ENCODE data around the gene ADIPOQ.
"Not testable (repeated sequence)": the region's sequence is repeated elsewhere in the genome, so short reads cannot be mapped to it uniquely, and the experiment has no call there.

The ADIPOQ gene

DNA sequence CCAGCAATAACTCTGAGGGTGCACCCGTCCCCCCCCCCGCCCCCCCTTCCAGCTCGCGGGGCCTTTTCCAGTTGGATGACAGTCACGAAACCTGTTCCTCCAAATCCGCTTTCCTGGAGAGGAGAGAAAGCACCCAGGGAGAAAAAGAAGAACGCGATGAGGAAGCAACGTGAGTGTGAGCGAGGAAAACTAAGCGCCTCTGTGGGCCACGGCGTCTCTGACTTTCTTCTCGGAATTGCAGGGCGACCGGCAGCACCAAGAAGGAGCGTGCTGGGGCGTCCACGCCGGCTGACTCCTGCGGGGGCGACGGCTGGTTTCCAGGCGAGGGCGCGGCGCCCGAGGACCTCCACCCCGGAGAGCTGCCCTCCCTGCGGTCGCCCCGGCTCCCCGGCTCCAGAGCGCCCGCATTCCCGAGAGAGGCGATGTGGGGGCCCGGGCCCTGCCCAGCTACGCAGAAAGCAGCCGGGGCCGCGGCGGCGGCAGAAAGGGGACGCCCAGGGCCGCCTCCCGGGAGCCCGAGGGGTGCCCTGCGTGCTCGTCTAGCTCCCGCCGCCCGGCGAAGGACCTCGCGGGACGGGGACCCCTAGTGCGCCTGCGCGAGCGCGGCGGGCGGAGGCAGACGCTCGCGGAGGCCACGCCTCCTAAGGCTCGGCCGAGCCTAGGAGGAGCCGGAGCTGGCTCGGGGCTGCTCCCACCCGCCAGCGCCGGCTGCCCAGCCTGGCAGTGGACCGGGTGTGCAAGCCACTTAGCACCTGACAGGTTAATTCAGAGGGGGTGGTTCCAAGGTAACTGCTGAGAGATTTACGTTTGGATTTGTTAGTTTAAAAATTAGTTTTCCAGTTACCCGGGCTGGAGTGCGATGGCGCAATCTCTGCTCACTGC lies 15.3 kb upstream of the ADIPOQ start:
- peak; percentile 39 for DNase-seq

DNA sequence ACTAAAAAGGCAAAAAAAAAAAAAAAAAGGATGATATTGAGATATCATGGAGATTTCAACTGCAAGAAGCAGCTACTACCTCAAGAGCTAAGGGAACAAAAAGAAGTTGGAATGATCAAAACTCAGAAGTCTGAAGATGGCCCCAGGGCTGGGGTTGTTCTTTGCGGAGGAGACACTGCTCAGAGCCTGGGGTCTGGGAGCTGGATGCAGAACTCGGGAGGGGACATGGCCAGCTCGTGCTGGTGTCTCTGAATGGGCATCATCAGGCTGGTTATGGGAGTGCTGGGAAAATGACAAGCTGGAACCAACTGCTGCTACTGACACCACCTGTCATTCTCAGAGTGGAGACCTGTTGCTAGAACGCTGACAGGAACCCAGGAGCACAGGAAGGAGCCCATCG lies 14.2 kb upstream of the ADIPOQ start:
- no peak for DNase-seq

DNA sequence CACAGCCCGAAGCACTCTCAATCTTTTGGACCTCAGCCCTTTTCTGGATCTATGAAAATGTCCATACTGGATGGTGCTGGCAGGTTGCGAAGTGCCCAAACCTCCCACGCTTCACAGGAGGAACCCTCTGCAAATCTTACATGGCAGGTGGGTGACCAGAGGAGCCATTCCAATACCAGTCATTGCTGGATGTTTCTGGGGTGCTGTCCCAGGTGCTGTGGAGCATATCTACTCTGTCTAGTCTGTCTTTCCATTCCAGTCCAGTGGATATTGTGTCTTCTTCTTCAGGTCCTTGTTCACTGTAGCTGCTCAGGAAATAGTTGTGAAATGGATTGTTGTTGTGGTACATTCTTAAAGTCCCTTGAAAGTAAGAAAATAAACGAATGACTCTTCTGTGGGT lies 10.7 kb upstream of the ADIPOQ start:
- no peak for DNase-seq

DNA sequence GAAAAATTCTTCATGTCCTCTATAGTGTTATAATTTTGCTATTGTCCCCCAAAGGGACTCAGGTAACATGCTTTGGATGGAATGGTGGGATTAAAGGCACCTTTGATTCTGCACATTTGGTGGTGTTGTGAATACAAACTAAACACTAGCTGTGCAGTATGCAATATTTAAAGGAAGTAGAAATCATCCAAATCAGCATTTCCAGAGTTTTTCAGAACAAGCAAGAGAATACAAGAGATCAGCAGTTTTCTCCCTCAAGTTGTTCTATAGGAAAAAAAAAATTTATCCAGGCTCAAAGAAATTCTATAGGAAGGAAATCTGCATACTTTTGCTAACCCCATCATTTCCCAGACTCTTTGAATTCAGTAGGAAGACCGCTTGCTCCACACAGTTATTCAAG lies 10.2 kb upstream of the ADIPOQ start:
- no peak for DNase-seq

DNA sequence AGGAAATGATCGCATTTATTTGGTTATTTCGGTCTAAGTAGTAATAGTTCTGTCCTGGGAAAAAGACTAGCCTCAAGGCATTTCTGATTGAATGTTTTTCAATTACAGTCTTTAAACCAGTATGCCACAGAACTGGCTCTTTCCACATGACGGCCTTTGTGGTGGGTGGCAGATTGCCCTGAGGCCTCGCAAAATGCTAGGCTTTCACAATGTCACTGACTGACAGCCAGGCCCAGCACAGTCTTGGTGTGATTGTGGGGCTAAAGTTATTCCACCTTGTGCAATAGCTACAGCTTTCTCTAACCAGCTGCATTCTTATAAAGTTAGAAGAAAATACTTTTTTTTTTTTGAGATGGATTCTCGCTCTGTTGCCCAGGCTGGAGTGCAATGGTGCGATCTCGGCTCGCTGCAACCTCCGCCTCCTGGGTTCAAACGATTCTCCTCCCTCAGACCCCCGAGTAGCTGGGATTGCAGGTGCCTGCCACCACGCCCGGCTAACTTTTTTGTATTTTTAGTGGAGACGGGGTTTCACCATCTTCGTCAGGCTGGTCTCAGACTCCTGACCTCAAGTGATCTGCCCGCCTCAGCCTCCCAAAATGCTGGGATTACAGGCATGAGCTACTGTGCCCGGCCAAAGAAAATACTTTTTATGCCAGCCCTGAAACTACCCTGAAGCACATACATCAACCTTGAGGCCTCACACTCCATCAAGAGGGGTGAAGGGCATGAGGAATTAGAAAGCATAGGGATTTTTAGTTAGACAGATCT lies 2.5 kb upstream of the ADIPOQ start:
- DNase-seq, result no peak

DNA sequence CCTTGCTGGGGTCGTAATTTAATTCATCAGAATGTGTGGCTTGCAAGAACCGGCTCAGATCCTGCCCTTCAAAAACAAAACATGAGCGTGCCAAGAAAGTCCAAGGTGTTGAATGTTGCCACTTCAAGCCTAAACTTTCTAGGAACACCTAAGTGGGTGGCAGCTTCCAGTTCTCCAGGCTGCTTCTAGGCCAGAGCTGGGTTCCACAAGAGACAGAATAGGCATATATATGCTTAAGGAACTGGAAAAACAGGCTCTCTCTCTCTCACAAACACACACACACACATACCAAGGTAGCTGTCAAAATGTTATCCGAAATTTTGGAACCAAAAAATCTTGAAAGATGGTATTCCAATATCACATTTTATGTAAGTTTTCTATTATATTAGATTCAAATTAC lies 890 bp upstream of the ADIPOQ start:
- DNase-seq, result no peak

DNA sequence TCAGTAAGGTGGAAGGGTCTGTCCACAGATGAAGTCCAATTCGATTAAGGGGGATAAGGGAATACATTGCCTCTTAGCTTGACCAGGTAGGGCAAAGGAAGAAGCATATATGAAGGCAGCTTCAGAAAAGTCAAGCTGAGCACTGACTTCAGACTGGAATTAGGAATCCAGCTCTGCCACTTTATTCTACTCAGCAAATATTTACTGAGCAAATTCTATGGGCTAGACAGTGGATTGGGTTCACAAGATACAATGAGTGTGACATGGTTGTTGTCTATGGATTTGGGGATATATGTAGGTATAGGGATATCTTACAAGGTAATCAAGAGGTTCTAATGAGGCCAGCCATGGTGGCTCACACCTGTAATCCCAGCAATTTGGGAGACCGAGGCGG lies 526 bp downstream of the ADIPOQ start:
- no peak for DNase-seq

DNA sequence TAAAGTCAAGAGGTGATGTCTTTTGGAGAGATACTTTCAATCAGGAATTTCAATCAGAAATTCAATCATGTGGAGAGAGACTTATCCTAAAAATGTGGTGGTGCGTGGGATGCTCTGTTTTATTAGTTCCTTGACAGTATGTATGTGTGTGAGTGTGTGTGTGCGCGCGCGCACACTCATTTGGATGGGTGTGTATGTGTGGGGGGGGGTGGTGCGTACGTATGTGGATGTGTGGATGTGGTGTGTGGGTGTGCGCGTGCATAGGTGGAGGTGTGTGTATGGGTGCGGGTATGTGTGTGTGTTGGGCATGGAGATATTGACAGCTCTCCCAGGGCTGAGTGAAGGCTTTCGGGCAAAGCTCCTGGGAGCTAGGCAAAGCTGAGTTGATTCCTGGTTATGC lies 2.4 kb downstream of the ADIPOQ start:
- DNase-seq, result no peak

DNA sequence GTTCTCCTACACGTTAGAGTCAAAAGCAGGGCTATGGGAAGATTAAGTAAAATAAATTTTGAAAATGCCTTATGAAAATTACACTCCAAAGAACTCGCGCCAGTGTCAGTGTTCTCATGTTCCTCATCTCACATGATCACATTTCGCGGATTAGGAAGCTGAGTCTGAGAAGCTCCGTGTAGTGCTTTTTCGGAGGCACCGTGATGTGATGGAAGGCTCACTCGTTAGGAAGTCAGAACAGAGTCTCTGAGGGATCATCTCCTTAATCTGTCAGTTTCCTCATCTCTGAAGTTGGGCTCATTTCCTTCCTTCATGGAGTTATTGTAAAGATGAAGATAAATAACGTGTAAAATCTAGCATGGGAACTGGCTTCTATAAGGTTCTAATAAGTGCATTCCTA lies 3.2 kb downstream of the ADIPOQ start:
- no peak for DNase-seq

DNA sequence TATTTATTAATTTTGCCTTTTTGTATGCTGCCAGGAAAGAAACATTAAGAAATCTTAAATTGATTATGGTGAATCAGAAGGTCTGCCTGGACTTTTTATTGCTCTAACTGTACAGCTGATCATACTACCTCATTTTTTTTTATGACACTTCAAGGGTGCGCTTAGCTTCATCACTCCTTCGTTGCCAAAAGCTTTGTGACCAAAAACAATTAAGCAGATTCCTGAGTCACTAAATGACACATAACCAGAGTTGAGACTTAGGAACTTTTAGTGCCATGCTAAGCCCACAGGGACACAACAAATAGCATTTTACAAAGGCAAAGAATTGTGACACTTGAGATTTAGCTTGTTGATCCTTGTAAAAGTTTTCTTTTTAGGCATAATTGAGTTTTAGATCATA lies 4.9 kb downstream of the ADIPOQ start:
- no peak for DNase-seq

DNA sequence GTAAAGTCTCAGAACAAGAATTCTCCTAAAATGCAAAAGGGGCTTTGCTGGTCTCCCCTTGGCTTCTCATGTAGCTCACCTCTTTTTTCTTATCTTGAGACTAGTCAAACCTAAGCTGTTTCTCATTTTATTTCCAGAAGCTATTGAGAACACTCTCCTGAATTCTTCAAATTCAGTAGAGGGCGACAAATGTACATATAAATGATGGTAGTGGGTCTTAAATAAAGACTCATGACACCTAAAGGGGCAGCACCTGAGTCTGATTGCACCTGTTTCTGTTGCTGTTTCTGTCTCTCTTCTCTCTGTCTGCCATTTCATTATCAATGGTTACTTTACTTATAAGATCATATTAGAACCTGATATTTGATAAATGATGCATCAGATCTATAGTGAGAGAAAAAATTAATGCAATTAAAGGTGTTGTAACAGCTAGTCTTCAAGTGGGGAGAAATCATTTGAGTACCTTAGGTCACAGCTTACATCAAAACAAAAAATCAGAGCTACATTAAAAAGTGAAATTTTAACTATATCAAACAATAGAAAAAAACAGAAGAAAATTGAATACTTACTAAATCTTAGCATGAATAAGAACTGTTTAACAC lies 7.0 kb downstream of the ADIPOQ start:
- peak; percentile 21 for DNase-seq

DNA sequence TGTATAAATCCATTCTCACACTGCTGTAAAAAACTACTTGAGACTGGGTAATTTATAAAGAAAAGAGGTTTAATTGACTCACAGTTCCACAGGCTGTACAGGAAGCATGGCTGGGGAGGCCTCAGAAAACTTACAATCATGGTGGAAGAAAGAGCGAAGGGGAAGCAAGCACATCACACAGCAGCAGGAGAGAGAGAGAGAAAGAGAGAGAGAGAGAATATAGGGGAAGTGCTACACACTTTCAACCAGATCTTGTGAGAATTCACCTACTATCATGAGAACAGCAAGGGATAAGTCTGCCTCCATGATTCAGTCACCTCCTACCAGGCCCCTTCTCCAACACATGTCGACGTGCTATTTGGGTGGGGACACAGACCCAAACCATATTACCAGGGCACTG lies 9.3 kb downstream of the ADIPOQ start:
- DNase-seq, result not testable (repeated sequence)

DNA sequence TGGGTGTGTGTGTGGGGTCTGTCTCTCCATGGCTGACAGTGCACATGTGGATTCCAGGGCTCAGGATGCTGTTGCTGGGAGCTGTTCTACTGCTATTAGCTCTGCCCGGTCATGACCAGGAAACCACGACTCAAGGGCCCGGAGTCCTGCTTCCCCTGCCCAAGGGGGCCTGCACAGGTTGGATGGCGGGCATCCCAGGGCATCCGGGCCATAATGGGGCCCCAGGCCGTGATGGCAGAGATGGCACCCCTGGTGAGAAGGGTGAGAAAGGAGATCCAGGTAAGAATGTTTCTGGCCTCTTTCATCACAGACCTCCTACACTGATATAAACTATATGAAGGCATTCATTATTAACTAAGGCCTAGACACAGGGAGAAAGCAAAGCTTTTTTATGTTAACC lies 10.5 kb downstream of the ADIPOQ start:
- no peak for DNase-seq

DNA sequence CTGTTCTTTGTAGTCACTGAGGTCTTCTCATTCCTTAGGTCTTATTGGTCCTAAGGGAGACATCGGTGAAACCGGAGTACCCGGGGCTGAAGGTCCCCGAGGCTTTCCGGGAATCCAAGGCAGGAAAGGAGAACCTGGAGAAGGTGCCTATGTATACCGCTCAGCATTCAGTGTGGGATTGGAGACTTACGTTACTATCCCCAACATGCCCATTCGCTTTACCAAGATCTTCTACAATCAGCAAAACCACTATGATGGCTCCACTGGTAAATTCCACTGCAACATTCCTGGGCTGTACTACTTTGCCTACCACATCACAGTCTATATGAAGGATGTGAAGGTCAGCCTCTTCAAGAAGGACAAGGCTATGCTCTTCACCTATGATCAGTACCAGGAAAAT lies 11.6 kb downstream of the ADIPOQ start:
- DNase-seq, result no peak

DNA sequence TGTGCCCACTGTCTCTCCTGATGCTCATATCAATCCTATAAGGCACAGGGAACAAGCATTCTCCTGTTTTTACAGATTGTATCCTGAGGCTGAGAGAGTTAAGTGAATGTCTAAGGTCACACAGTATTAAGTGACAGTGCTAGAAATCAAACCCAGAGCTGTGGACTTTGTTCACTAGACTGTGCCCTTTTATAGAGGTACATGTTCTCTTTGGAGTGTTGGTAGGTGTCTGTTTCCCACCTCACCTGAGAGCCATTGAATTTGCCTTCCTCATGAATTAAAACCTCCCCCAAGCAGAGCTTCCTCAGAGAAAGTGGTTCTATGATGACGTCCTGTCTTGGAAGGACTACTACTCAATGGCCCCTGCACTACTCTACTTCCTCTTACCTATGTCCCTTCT lies 12.4 kb downstream of the ADIPOQ start:
- DNase-seq, result no peak

DNA sequence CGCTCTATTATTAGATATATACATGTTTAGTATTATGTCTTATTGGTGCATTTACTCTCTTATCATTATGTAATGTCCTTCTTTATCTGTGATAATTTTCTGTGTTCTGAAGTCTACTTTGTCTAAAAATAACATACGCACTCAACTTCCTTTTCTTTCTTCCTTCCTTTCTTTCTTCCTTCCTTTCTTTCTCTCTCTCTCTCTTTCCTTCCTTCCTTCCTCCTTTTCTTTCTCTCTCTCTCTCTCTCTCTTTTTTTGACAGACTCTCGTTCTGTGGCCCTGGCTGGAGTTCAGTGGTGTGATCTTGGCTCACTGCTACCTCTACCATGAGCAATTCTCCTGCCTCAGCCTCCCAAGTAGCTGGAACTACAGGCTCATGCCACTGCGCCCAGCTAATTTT lies 15.2 kb downstream of the ADIPOQ start:
- no peak for DNase-seq

DNA sequence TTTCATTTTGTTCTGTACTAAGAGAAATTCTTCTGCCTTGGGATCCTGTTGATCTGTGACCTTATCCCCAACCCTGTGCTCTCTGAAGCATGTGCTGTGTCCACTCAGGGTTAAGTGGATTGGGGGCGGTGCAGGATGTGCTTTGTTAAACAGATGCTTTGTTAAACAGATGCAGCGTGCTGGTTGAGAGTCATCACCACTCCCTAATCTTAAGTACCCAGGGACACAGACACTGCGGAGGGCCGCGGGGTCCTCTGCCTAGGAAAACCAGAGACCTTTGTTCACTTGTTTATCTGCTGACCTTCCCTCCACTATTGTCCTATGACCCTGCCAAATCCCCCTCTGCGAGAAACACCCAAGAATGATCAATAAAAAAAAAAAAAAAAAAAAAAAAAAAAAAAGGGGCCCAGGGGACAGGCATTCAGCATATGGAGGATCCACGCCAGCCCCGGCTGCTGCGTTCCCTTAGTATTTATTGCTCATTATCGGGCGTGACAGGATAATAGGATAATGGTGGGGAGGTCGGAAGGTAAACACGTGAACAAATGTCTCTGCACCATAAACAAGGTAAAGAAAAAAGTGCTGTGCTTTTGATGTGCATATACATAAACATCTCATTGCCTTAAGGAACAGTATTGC lies 22.8 kb downstream of the ADIPOQ start:
- not testable (repeated sequence) for DNase-seq

DNA sequence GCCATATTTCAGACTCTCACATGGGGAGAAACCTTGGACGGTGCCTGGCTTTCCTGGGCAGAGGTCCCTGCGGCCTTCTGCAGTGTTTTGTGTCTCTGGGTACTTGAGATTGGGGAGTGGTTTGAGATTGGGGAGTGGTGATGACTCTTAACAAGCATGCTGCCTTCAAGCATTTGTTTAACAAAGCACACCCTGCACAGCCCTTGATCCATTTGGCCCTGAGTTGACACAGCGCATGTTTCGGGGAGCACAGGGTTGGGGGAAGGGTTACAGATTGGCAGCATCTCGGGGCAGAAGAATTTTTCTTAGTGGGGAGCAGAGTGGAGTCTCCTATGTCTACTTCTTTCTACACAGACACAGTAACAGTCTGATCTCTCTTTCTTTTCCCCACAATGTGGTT lies 23.6 kb downstream of the ADIPOQ start:
- DNase-seq, result not testable (repeated sequence)

DNA sequence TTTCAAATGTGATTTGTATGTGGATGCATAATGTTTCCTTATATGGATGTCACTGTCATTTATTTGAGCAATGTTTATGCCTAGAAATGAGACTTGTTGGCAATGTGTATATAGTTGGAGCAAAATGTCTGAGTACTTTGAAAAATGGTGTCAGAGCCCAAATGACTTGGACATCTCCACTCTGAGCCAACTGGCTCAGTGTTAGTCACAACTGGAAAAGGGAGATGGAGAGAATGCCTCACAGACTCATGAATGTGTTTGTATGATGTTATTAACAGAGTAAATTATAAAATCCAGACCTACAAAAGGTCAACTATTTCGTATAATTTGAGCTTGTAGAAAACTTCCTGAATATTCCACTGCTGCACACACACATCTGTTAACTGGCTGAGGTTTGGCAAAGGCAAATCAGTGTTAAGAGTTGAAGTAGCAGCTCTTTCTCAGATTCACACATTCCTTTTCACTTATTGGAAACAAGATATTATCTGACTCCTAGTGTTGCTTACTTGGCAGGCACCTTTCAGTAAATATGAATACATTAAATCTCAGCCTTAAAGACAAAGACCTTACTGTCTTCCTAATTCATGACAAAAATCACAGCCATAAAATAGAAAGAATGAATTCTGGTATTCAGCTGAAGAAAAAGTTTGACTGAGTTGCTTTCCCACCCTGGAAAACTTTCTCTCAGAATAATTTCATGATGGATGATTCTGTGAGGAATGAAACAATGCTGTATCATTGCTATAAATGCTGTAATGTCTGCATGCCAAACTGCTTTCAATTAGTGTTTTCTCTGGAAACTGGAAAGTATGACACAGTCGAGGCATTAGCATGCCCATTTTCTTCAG lies 27.0 kb downstream of the ADIPOQ start:
- DNase-seq, result no peak

DNA sequence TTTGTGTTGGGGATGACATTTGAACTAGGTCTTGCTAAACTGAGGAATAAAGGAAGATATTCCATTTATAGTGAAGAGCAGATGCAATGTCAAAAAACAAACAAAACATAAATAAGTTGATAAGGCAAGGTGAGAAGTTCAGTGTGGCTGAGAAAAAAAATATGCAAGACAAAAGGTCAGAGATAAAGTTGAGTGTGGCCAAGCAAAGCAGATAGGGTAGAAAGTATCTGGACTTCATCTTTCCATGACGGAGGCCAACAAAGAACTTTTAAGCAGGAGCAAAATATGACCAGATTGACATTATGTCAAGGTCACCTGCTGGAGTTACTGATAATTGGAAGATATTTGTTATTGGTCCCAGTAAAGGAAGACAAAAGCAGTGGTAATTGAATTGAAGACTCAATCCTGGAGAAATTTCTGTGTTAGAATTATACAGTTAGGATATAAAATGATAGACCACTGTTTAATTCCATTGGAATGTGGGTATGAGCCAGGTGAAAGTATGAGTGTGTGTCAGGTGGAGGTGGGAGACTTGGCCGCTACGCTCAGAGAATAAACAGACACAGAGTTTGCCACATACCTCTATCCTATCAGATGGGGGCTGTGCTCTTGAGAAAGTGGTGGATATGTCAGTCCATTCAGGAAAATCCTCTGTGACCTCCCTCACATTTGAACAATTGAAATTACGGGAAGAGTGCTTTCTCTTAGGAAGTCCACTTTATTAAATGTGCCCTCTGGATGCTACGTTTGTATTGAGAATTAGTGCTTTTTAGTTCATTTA lies 28.1 kb downstream of the ADIPOQ start:
- no peak for DNase-seq

DNA sequence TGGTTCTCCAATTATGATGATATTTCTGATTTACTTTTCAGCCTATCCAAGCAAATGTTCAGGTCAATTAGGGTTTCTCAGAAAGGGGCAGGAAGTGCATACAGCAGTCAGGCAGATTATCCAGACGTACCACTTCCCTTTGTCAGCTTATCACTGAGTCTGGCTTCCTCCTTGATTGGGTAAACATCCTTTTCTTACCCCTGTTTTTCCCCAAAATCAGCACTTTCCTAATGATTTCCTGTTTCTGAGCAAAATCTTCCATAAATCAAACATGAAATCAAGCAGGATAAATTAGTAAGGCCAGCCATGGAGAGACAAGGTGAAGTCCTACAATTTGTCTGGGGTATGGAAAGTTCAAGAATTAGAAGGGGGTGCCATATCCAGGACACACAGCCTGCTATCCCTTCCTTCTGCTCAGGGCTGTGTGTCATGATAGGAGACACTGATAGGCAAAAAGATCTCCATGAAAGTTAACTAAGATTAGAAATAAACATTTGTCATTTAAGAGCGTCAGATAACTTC lies 29.0 kb downstream of the ADIPOQ start:
- no peak for DNase-seq

All from NCI-H1694 treated with DMSO at 0.1 percent for 48 hours (cell line).